Neural cell (in vitro differentiated cells): ENCODE data around the gene ASIC2. TPM values are rescaled to one million over a fixed set of nuclear protein-coding genes. Genes with fewer than 3 reads are reported as not detected.

Experiments used
- H2AFZ ChIP-seq: fragments of 200-600, 300-800 bp; sonication (generic), shearing (Covaris generic); 2 replicates; pipeline ENCODE4 v1.6.0; 2014; ENCODE audit warnings: low read depth, mild to moderate bottlenecking, antibody characterized with exemption, low read length, moderate library complexity
- H3F3A ChIP-seq: fragments of 200-600 bp; shearing (Covaris generic); 2 replicates; pipeline ENCODE4 v1.6.1; 2016; ENCODE audit warnings: mild to moderate bottlenecking, moderate library complexity, mixed read lengths, antibody characterized with exemption, low read length; ENCODE audit not compliant: insufficient read depth, poor library complexity, severe bottlenecking
- H3K27ac ChIP-seq: fragments of 200-600, 300-800 bp; sonication (generic), shearing (Covaris generic); 2 replicates; pipeline ENCODE4 v1.5.1; 2014; ENCODE audit warnings: mild to moderate bottlenecking, low read length, moderate library complexity
- H3K27me3 ChIP-seq: fragments of 300-800, 200-600 bp; sonication (generic), shearing (Covaris generic); 2 replicates; pipeline ENCODE4 v1.6.0; 2014; ENCODE audit warnings: mild to moderate bottlenecking, low read depth, low read length, moderate library complexity; ENCODE audit not compliant: insufficient read depth
- H3K36me3 ChIP-seq: fragments of 300-800, 200-600 bp; sonication (generic), shearing (Covaris generic); 2 replicates; pipeline ENCODE4 v1.5.1; 2014; ENCODE audit warnings: mild to moderate bottlenecking, antibody characterized with exemption, low read length, moderate library complexity; ENCODE audit not compliant: insufficient read depth
- H3K4me2 ChIP-seq: fragments of 300-800, 200-600 bp; sonication (generic), shearing (Covaris generic); 2 replicates; pipeline ENCODE4 v1.6.0; 2014; ENCODE audit warnings: mild to moderate bottlenecking, low read length
- H3K4me3 ChIP-seq: fragments of 300-800, 200-600 bp; sonication (generic), shearing (Covaris generic); 2 replicates; pipeline ENCODE4 v1.5.1; 2014; ENCODE audit warnings: mild to moderate bottlenecking, low read length, moderate library complexity
- H3K79me2 ChIP-seq: fragments of 200-600 bp; shearing (Covaris generic); replicated peaks from 2 replicates; pipeline ENCODE4 v1.6.0; 2014; ENCODE audit warnings: mild to moderate bottlenecking, low read length, moderate library complexity; ENCODE audit not compliant: insufficient read depth
- H3K9ac ChIP-seq: fragments of 300-800, 200-600 bp; sonication (generic), shearing (Covaris generic); 2 replicates; pipeline ENCODE4 v1.6.1; 2016; ENCODE audit warnings: mild to moderate bottlenecking, low read length, mixed read lengths
- H3K9me2 ChIP-seq: fragments of 200-600 bp; shearing (Covaris generic); 2 replicates; pipeline ENCODE4 v1.6.1; 2016; ENCODE audit warnings: mild to moderate bottlenecking, low read length, mixed read lengths; ENCODE audit not compliant: insufficient read depth
- H3K9me3 ChIP-seq: fragments of 200-600, 300-800 bp; sonication (generic), shearing (Covaris generic); 2 replicates; pipeline ENCODE4 v1.6.1; 2016; ENCODE audit warnings: mild to moderate bottlenecking, mixed run types, low read length, moderate library complexity, mixed read lengths
- H4K20me1 ChIP-seq: fragments of 200-600 bp; shearing (Covaris generic); 2 replicates; pipeline ENCODE4 v1.6.1; 2016; ENCODE audit warnings: mild to moderate bottlenecking, mixed run types; ENCODE audit not compliant: insufficient read depth
- CTCF ChIP-seq: fragments of 450-650 bp; IDR thresholded peaks from 2 replicates; pipeline ENCODE4 v1.5.1; 2014; ENCODE audit warnings: antibody characterized with exemption, mild to moderate bottlenecking, moderate library complexity; ENCODE audit not compliant: poor library complexity, severe bottlenecking
- EP300 ChIP-seq: fragments of 450-650 bp; conservative IDR thresholded peaks from 2 replicates; pipeline ENCODE4 v1.6.1; 2014; ENCODE audit warnings: antibody characterized with exemption, mild to moderate bottlenecking, moderate library complexity; ENCODE audit not compliant: poor library complexity, severe bottlenecking
- EZH2 ChIP-seq: fragments of 200-600, 300-800 bp; shearing (Covaris generic), sonication (generic); IDR thresholded peaks from 2 replicates; pipeline ENCODE4 v1.6.1; 2014; ENCODE audit warnings: antibody characterized with exemption, low read length, borderline replicate concordance, mild to moderate bottlenecking; ENCODE audit not compliant: insufficient read depth, poor library complexity, severe bottlenecking
- MXI1 ChIP-seq: fragments of 450-650 bp; conservative IDR thresholded peaks from 2 replicates; pipeline ENCODE4 v1.6.1; 2014; ENCODE audit warnings: antibody characterized with exemption, mild to moderate bottlenecking; ENCODE audit not compliant: poor library complexity, severe bottlenecking
- POLR2AphosphoS5 ChIP-seq: IDR thresholded peaks from 2 replicates; pipeline ENCODE4 v1.6.1; 2012
- RAD21 ChIP-seq: fragments of 450-650 bp; conservative IDR thresholded peaks from 2 replicates; pipeline ENCODE4 v1.6.1; 2014; ENCODE audit warnings: antibody characterized with exemption, mild to moderate bottlenecking, moderate library complexity
- REST ChIP-seq: IDR thresholded peaks from 2 replicates; pipeline ENCODE4 v1.6.1; 2012; ENCODE audit warnings: borderline replicate concordance
- SMC3 ChIP-seq: fragments of 450-650 bp; conservative IDR thresholded peaks from 2 replicates; pipeline ENCODE4 v1.6.1; 2014; ENCODE audit warnings: antibody characterized with exemption, mild to moderate bottlenecking, moderate library complexity; ENCODE audit not compliant: poor library complexity
- TAF1 ChIP-seq: IDR thresholded peaks from 2 replicates; pipeline ENCODE4 v1.6.1; 2012; ENCODE audit warnings: low read depth
- polyA plus RNA-seq: library from polyadenylated mRNA; depleted of rRNA; stranded (reverse); fragments of >200 nt; gene quantifications from 2 replicates; pipeline ENCODE4 v1.2.3, GENCODE V29; 2014

ASIC2 gene
- polyA plus RNA-seq, 1 donor from 2014 or later = 2.4 TPM

DNA sequence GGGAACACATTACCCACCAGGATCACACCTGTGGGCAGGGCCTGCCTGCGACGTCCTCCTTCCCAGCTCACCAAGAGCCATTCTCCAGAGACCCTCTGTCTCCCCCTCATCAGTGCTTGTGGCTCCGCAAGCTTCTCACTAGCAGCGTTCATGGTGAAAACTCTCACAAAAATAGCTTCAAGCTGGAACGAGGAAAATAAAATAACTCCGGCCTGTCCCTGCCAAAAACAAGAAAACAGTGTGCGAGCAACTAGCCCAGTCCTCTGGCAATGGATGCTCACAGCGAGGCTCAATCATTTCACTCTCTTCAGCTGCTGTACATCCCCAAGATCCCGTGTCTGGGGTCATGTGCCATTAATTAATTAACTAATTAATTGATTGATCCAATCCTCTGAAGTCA, 283.5 kb downstream of the ASIC2 start:
- Histone ChIP-seq H3K4me2 (no peak overlapping the region), H3K79me2 (no peaks in the 10 kb centered on the region), H3F3A (no peaks in the 10 kb centered on the region), H3K36me3 (no peaks in the 10 kb centered on the region), H2AFZ (no peak overlapping the region), H3K4me3 (no peak overlapping the region), H3K9ac (no peak overlapping the region), H3K27me3 (no peaks in the 10 kb centered on the region), H4K20me1 (no peaks in the 10 kb centered on the region), H3K9me2 (no peaks in the 10 kb centered on the region), H3K9me3 (no peaks in the 10 kb centered on the region), H3K27ac (no peak overlapping the region)
- TF ChIP-seq EZH2 = no peak
- TF ChIP-seq MXI1 = no peak
- no peak for TF ChIP-seq SMC3
- TF ChIP-seq CTCF = no peak
- no peak for TF ChIP-seq EP300
- no peak for TF ChIP-seq RAD21
- no peak for TF ChIP-seq REST
- no peak for TF ChIP-seq POLR2AphosphoS5
- no peak for TF ChIP-seq TAF1

DNA sequence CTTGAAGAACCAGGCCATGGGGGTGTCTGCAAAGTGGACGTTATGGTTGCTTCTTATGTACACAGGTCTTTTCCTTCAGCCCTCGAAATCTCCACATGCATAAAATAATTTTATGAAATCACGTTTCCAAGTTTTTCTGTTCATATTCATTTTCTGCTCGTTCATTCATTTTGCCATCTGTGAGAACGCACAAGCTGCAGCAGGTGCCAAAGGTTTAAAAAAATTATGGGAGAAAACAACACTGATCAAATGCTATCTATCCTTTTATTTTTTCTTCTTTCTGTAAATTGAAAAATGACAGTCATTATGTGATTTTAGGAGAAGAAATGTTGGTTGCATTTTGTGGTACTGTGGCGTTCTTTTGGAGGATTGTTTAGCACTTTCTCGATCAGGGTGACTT, 285.9 kb downstream of the ASIC2 start:
- Histone ChIP-seq H2AFZ (no peak overlapping the region), H3F3A (no peaks in the 10 kb centered on the region), H3K79me2 (no peaks in the 10 kb centered on the region), H3K27me3 (no peaks in the 10 kb centered on the region), H3K9me3 (no peaks in the 10 kb centered on the region), H3K4me3 (no peak overlapping the region), H3K4me2 (no peak overlapping the region), H3K9me2 (no peaks in the 10 kb centered on the region), H3K36me3 (no peaks in the 10 kb centered on the region), H3K27ac (no peak overlapping the region), H3K9ac (no peak overlapping the region), H4K20me1 (no peaks in the 10 kb centered on the region)
- TF ChIP-seq REST (no peak), RAD21 (no peak), SMC3 (no peak), CTCF (no peak), POLR2AphosphoS5 (no peak), TAF1 (no peak), MXI1 (no peak), EZH2 (no peak), EP300 (no peak)
